Erythroblast (primary cell): ENCODE results near the gene PQBP1.

Experiments used
- GATA1 ChIP-seq: IDR thresholded peaks from 2 replicates; pipeline ENCODE4 v1.6.1; 2011; ENCODE audit warnings: low read depth, mild to moderate bottlenecking, control low read depth, low read length, moderate library complexity
- POLR2A ChIP-seq: IDR thresholded peaks from 2 replicates; pipeline ENCODE4 v1.6.1; 2011; ENCODE audit warnings: mild to moderate bottlenecking, low read length

GRCh38 chrX:48934581-48935300 is 37.0 kb downstream of the PQBP1 start:
- TF ChIP-seq POLR2A (no peak), GATA1 (no peak)
